IPS-18a (cell line): ENCODE measurements around the gene TNP2.

ENCODE experiments used
- H3K27ac ChIP-seq: one replicate; pipeline ENCODE4 v1.5.1; 2013; ENCODE audit warnings: low read length
- H3K27me3 ChIP-seq: one replicate; pipeline ENCODE4 v1.6.1; 2013; ENCODE audit warnings: mild to moderate bottlenecking, low read length; ENCODE audit not compliant: control insufficient read depth, insufficient read depth
- H3K36me3 ChIP-seq: one replicate; pipeline ENCODE4 v1.6.1; 2013; ENCODE audit warnings: low read depth, low read length; ENCODE audit not compliant: control insufficient read depth
- H3K4me1 ChIP-seq: one replicate; pipeline ENCODE4 v1.6.1; 2013; ENCODE audit warnings: low read depth, low read length; ENCODE audit not compliant: control insufficient read depth
- H3K4me3 ChIP-seq: one replicate; pipeline ENCODE4 v1.5.1; 2013; ENCODE audit warnings: low read length
- H3K9ac ChIP-seq: one replicate; pipeline ENCODE4 v1.6.1; 2013; ENCODE audit warnings: mild to moderate bottlenecking, low read length, moderate library complexity
- H3K9me3 ChIP-seq: one replicate; pipeline ENCODE4 v1.6.1; 2013; ENCODE audit warnings: low read depth, low read length; ENCODE audit not compliant: control insufficient read depth

The TNP2 gene

GRCh38 chr16:11285842-11286241 is 16.7 kb upstream of the TNP2 start:
- H3K27ac ChIP-seq: no peak overlapping the region
- no peak overlapping the region for H3K4me3 ChIP-seq

GRCh38 chr16:11283820-11284248 is 14.7 kb upstream of the TNP2 start:
- H3K9me3 ChIP-seq: no peaks in the 10 kb centered on the region
- no peaks in the 10 kb centered on the region for H3K27me3 ChIP-seq
- H3K27ac ChIP-seq: no peak overlapping the region
- H3K9ac ChIP-seq: no peak overlapping the region
- H3K36me3 ChIP-seq: no peaks in the 10 kb centered on the region
- H3K4me3 ChIP-seq: no peak overlapping the region
- H3K4me1 ChIP-seq: no peaks in the 10 kb centered on the region

More at GRCh38 chr16:11285842-11286241, 16.7 kb upstream of the TNP2 start:
- H3K9ac ChIP-seq: no peak overlapping the region
- H3K4me1 ChIP-seq: peaks cover 1% of the 10 kb centered on the region
- H3K9me3 ChIP-seq: no peaks in the 10 kb centered on the region
- H3K27me3 ChIP-seq: no peaks in the 10 kb centered on the region
- H3K36me3 ChIP-seq: no peaks in the 10 kb centered on the region

GRCh38 chr16:11280616-11281522 is 11.7 kb upstream of the TNP2 start, which contains the start of gene PRM1:
TSS of gene PRM1 (minus strand) at chr16:11281330. CDS start at chr16:11281238, 92 bp downstream.
- Histone ChIP-seq H3K27ac (no peak within 1 kb of the TSS), H3K9ac (no peak within 1 kb of the TSS), H3K9me3 (no peaks in the 10 kb centered on the region), H3K36me3 (no peaks in the 10 kb centered on the region), H3K4me3 (no peak within 1 kb of the TSS), H3K27me3 (no peaks in the 10 kb centered on the region), H3K4me1 (no peaks in the 10 kb centered on the region)

- no peaks in the 10 kb centered on the region for H3K9me3 ChIP-seq
- no peaks in the 10 kb centered on the region for H3K27me3 ChIP-seq
- H3K9ac ChIP-seq: no peak overlapping the region
- no peaks in the 10 kb centered on the region for H3K36me3 ChIP-seq
- H3K4me1 ChIP-seq: peaks cover 2% of the 10 kb centered on the region
- H3K4me3 ChIP-seq: no peak overlapping the region
- no peak overlapping the region for H3K27ac ChIP-seq
These were observed 9.8 kb upstream of the TNP2 start for GRCh38 chr16:11278681-11279628.

- H3K36me3 ChIP-seq: no peaks in the 10 kb centered on the region
- no peak overlapping the region for H3K27ac ChIP-seq
- no peaks in the 10 kb centered on the region for H3K9me3 ChIP-seq
- H3K27me3 ChIP-seq: no peaks in the 10 kb centered on the region
- H3K4me3 ChIP-seq: no peak overlapping the region
- H3K4me1 ChIP-seq: peaks cover 6% of the 10 kb centered on the region
- no peak overlapping the region for H3K9ac ChIP-seq
These were observed 8.6 kb upstream of the TNP2 start for GRCh38 chr16:11277607-11278337.

- Histone ChIP-seq H3K36me3 (no peaks in the 10 kb centered on the region), H3K9me3 (no peaks in the 10 kb centered on the region), H3K9ac (no peak overlapping the region), H3K4me1 (peaks cover 6% of the 10 kb centered on the region), H3K27me3 (no peaks in the 10 kb centered on the region), H3K27ac (no peak overlapping the region), H3K4me3 (no peak overlapping the region)
These were observed 7.9 kb upstream of the TNP2 start for GRCh38 chr16:11276896-11277593.

GRCh38 chr16:11276143-11276895 is 7.2 kb upstream of the TNP2 start, which contains the start of gene PRM2:
TSS of gene PRM2 (minus strand) at chr16:11276480. CDS start at chr16:11276370, 110 bp downstream.
- Histone ChIP-seq H3K4me1 (peaks cover 6% of the 10 kb centered on the region), H3K27ac (no peak within 1 kb of the TSS), H3K27me3 (no peaks in the 10 kb centered on the region), H3K36me3 (no peaks in the 10 kb centered on the region), H3K4me3 (no peak within 1 kb of the TSS), H3K9me3 (no peaks in the 10 kb centered on the region), H3K9ac (no peak within 1 kb of the TSS)

- Histone ChIP-seq H3K36me3 (no peaks in the 10 kb centered on the region), H3K9ac (no peak overlapping the region), H3K27ac (no peak overlapping the region), H3K4me3 (no peak overlapping the region), H3K9me3 (no peaks in the 10 kb centered on the region), H3K4me1 (peaks cover 6% of the 10 kb centered on the region), H3K27me3 (no peaks in the 10 kb centered on the region)
These were observed 5.8 kb upstream of the TNP2 start for GRCh38 chr16:11274964-11275363.

- Histone ChIP-seq H3K9me3 (no peaks in the 10 kb centered on the region), H3K27ac (no peak overlapping the region), H3K36me3 (no peaks in the 10 kb centered on the region), H3K4me1 (peaks cover 6% of the 10 kb centered on the region), H3K27me3 (no peaks in the 10 kb centered on the region), H3K4me3 (no peak overlapping the region), H3K9ac (no peak overlapping the region)
These were observed 4.7 kb upstream of the TNP2 start for GRCh38 chr16:11273721-11274324.
